ENCODE results near the gene SLC1A7.

Gene SLC1A7

GRCh38 chr1:53090227-53091147 lies 52.0 kb downstream of the SLC1A7 start:
- no peak for DNase-seq

- DNase-seq: no peak
These were observed 52.8 kb downstream of the SLC1A7 start for GRCh38 chr1:53089478-53090226.

GRCh38 chr1:53088616-53089300 lies 53.7 kb downstream of the SLC1A7 start:
- DNase-seq: no peak

DNA sequence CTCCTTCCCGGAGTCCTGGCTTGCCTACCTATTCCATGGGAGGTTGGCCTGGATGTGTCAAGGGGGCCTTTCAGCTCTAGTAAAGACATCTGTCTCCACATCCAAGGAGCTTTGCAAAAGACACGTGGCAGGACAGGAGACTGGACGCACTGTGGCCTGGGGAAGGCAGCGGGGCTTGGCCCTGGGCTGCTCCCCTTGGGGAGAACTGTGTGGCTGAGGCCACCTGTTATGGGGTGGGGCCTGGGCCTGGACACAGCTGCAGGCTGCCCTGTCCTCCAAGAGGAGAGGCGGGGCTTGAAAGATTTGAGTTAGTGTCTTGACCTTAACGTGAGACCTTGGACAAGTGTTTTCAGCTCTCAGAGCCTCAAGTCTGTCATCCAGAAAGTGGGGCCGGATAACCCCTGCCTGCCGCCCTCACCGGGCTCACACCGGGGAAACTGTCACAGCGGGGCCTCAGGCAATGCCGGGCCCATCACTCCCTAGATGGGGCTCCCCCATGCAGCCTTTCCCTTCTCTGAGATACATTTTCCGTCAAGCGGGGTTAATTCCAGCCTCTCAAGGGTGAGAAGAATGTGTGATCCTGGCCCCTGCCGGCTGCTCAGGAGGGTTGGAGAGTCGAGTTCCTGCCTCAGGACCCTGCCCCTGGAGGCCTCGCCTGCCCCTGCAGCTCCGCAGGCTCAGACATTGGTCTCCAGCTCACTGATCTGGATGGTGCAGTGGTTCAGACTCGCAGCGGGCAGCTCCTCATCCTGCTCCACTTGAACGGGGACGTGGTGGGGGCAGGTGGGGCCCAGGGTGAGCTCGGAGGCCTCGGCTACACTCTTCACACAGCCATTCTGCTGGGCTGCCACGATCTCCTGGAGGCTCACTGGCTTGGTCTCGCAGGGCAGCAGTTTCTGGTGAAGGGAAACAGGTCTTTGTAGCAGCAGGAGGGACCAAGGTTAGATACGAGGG lies 54.8 kb downstream of the SLC1A7 start:
- no peak for DNase-seq

DNA sequence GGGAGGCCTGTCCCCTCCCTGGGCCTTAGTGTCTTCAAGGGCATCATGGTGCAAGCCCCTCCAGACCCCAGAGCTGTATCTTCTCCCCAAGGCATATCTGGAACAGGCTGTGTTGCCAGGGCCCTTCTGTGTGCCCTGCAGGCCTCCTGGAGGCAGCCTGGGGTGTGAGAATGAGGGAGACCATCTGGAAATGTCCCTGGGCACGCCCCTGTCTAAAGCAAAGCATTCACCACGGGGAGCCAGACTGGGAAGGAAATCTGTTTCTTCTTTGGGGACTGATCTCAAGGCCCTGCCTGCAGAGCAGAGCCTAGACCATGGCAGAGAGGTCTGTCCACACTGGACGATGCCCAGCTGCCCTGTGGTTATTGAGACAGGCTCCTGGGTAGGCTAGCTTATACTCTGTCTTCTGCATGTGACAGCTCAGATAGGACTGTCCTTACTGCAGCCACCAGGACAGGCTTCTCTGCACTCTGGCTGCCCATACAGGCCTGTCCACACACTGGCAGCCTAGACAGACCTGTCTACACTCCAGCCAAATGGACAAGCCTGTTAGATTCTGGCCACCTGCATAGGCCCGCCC lies 55.9 kb downstream of the SLC1A7 start:
- no peak for DNase-seq

- no peak for DNase-seq
These were observed 57.0 kb downstream of the SLC1A7 start for GRCh38 chr1:53085405-53085804.

DNA sequence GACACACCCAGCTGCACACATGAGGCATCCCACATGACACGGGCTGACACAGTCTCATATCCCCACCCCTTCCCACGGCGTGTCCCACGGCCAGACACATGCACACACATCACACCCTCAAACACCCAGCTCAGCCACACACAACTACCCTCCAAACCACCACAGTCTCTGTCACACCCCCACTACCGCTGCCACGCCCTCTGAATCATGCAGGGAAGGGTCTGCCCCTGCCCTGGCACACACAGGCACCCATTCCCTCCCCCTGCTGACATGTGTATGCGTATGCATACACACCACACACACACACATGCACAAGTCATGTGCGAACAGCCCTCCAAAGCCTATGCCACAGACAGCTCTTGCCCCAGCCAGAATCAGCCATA lies 57.9 kb downstream of the SLC1A7 start:
- no peak for DNase-seq

DNA sequence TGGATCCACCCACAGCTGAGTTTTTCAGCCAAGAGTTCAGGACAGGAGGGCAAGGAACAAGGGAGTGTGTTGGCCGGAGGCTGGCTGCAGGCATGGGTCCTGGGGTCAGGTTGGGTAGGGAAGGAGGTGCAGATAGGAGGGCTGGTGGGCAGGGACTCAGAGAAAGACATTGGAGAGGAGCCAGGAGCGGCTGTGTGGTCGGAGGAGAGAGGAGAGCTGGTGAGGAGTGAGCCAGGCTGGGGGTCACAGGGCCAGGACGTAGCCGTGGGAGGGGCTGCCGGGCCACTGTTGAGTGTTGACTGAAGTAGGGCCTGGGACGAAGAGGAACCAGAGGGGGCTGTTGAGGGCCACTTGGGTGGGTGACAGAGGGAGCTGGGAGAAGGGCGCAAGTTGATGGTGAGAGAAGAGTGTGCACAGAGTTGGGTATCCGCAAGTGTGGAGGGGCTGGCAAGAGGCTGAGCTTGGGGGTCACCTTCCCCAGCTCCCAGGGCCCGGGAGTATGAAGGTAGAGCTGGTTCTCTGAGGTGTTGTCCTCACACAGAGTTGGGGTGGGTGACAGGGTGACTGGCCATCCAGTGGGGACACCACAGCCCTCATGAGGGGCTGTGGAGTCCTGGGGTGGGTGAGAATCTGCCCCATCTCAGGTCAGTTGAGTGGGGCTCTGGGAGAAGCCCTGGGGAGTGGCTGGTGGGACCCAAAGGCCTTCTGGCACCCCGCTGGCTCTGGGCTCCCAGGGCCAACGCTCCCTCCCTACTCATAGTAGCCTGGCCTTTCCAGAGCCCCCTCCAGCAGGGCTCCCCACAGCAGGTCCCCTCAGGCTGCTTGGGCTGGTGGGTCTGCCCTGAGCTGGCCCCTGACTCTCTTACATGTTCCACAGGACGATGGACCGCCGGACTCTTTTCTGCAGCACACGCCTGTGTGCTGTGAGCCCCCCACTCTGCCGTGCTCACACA lies 58.5 kb downstream of the SLC1A7 start:
- no peak for DNase-seq

DNA sequence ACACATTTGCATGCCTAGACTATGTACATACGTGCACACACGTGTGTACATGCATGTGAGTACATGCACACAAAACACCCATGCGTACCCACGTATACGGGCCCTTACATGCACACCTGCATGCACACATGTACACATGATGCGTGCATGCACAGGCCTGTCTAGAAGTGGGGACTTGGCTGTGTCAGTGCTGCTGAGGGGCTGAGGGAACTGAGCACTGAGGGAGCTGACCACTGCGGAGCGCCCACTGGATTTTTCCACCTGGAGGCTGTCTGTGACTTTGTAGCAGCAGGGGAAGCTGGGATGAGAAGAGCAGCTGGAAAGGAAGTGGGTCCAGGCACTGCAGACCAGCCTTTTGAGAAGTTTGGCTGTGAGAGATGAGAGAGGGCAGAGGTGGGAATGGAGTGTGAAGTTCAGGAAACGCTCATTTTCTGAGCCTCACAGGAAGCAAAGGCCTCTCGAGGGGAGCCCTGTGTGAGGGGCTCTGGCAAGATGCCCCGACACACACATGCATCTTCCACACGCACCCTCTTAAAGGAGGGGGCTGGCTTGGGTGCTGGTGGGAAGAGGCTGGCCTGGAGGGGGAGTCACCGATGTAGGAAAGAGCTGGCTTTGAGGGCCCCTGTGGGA lies 59.5 kb downstream of the SLC1A7 start:
- no peak for DNase-seq

GRCh38 chr1:53081384-53082066 lies 60.9 kb downstream of the SLC1A7 start:
- DNase-seq: no peak

GRCh38 chr1:53080769-53081168 lies 61.7 kb downstream of the SLC1A7 start:
- no peak for DNase-seq

GRCh38 chr1:53080041-53080440 lies 62.4 kb downstream of the SLC1A7 start:
- no peak for DNase-seq

DNA sequence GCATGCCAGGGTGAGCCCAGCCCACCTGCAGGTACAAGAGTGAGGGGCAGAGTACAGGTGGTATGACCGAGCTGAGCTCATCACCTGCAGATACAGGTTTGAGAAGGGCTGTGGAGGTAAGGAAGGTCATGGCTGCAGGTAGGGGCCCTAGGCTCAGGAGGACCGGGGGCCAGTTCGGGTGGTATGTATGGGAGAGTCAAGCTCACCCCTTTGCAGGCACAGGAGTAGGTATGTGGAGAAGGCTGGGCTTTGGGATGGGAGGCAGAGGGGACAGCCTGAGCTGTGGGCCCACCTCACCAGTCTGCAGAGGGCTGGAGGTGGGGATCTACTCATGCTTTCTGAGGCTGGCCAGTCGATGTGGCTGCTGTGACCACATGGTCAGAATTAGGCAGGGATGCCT lies 63.2 kb downstream of the SLC1A7 start:
- no peak for DNase-seq

- no peak for DNase-seq
These were observed 63.9 kb downstream of the SLC1A7 start for GRCh38 chr1:53078333-53079101.

- DNase-seq: no peak
These were observed 64.9 kb downstream of the SLC1A7 start for GRCh38 chr1:53077599-53077965.

- no peak for DNase-seq
These were observed 65.5 kb downstream of the SLC1A7 start for GRCh38 chr1:53076721-53077598.

GRCh38 chr1:53076165-53076564 lies 66.3 kb downstream of the SLC1A7 start:
- DNase-seq: no peak

DNA sequence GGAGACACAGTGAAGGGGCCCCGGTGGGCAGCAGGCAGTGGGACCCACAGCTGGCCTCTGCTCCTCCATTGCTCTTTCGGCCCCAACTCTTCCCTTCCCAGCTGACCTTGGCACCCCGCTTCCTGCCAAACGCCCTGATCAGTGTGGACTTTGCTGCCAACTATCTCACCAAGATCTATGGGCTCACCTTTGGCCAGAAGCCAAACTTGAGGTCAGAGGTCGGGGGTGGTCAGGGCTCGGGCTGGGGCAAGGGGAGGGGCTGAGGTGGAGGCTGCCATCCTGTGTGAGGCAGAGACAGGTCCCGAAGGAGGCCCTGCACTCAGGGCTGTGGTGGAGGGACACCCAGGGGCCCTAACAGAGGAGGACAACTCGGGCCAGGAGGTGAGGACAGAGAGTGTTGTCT lies 66.7 kb downstream of the SLC1A7 start:
- DNase-seq: no peak
